Glomerular visceral epithelial cell (primary cell): Measurements from ENCODE around the gene HDGFL2.
"Not testable (repeated sequence)": the region's sequence is repeated elsewhere in the genome, so short reads cannot be mapped to it uniquely, and the experiment has no call there.

Experiments used
- DNase-seq: peaks from one replicate; pipeline ENCODE4 v3.0.0-alpha.2; 2016; ENCODE audit errors: extremely low spot score

Gene HDGFL2

DNA sequence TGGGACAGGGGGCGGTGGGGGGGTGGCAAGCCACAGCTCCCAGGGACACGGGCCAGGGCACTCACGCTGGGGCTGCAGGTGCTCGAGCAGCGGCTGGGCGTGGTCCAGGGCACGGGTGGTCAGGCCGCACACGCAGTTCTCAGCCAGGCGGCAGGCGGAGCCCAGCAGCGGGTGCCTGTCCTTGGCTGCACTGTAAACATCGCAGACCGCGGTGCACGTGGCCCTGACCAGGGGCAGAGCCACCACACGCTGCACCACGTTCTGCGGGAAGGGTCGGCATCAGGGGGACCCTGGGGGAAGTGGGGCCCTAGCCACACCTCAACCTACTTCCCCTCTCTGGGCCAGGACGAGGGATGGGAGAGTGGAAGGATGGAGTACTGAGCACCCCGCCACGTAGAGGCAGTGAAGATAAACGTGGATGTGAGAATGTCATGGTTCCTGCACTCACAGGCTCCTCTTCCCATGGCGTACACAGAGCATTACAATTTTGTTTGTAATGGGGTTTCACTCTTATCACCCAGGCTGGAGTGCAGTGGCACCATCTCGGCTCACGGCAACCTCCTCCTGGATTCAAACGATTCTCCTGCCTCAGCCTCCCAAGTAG lies 59.6 kb downstream of the HDGFL2 start:
- no peak for DNase-seq

DNA sequence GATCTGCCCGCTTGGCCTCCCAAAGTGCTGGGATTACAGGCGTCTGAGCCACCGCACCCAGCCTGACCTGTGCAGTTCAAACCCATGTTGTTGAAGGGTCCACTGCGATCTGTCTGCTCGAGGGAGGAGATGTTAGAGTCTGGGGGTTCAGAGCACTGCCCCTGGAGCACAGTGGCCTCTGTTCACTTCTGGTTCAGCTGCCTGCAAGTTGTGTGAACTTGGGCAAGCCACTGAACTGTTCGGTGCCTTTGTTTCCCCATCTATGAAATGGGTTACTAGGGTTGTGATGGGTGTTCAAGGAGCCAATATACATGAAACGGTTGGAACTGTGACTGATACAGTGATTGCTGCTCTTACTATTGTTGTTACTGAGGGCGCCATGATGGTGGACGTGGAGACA lies 61.2 kb downstream of the HDGFL2 start:
- DNase-seq: no peak

GRCh38 chr19:4533835-4534424 lies 61.8 kb downstream of the HDGFL2 start:
- DNase-seq: no peak

DNA sequence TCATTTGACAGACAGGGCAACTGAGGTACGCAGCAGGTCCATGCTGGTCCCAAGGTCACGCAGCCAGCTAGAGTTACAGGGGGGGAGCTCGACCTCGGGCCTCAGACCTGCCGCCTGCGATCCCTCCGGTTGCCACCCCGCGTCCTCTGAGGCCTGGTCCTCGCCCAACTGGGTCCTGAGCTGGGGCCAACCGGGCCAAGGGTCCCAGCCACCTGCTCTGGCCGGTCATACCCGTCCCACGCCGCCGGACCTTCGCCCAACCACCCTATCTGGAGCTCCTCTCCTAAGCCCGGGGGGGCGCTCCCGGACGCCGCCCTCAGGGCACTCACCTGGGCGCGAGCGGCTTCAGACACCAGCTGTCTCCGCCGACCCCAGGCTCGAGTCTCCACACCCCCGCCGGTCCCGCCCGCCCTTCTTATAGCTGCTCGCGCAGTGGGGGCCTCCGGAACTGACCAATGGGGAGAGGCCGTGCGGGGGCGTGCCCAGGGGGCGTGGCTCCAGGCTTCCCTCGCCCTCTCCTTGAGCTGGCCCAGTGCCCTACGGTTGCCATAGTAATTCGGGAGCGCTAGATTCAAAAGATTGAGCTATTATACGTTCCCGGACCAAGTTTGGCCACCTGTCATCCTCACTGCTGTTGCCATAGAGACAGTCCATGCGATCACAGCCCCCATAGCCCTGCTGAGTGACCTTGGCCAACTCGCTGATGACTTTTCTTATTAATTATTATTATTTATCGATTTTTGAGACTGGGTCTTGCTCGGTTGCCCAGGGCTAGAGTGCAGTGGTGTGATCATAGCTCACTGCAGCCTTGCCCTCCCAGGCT lies 63.0 kb downstream of the HDGFL2 start, which contains the start of gene PLIN5:
PLIN5 (minus strand) TSS at position 389 of the 823 bp plus-strand sequence. CDS start 1,150 bp downstream, outside the sequence.
- DNase-seq: peak; percentile 61

- no peak for DNase-seq
Observed at GRCh38 chr19:4536798-4537197, 64.7 kb downstream of the HDGFL2 start.

DNA sequence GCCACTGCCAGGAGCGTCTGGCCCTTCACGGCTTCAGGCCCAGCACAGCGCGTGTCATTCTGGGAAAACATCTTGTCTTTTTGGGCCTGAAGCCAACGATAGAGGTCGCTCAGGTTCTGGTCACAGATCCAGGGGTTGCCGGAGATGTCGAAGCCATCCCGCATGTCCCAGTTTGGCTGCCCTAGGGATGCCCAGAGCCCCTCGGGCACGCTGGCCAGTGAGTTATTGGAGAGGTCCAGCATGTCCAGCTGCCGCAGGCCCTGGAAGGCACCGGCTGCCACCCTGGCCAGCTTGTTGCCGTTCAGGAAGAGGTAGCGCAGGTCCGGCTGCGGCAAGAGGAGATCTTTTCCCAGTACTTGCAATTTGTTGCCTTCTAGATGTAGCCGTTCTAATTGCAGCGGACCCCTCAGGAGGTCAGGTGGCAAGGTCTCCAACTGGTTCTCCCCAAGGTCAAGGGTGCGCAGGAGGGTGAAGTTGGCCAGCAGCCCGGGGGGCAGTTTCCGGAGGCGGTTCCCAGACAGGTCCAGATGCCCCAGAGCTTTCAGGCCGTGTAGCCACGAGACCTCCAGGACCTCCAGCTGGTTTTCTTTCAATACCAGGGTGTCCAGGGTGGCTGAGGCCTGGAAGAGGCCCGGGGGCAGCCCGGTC lies 66.0 kb downstream of the HDGFL2 start:
- no peak for DNase-seq

DNA sequence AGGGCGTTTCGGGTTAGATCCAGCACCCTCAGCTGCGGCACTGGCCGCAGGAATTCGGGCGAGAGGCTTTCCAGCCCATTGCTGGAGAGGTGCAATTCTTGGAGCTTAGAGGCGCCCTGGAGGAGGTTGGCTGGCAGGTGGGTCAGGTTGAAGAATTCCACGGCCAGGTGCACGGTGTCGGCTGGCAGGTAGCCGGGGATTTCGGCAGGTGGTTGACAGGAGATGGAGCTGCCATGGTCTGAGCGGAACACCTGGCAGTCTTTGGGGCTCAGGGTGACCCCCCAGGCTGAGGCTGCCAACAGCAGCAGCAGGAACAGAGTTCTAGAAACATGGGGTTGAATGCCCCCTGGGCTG lies 66.5 kb downstream of the HDGFL2 start:
- no peak for DNase-seq

GRCh38 chr19:4539169-4539692 lies 67.1 kb downstream of the HDGFL2 start:
- DNase-seq: no peak

DNA sequence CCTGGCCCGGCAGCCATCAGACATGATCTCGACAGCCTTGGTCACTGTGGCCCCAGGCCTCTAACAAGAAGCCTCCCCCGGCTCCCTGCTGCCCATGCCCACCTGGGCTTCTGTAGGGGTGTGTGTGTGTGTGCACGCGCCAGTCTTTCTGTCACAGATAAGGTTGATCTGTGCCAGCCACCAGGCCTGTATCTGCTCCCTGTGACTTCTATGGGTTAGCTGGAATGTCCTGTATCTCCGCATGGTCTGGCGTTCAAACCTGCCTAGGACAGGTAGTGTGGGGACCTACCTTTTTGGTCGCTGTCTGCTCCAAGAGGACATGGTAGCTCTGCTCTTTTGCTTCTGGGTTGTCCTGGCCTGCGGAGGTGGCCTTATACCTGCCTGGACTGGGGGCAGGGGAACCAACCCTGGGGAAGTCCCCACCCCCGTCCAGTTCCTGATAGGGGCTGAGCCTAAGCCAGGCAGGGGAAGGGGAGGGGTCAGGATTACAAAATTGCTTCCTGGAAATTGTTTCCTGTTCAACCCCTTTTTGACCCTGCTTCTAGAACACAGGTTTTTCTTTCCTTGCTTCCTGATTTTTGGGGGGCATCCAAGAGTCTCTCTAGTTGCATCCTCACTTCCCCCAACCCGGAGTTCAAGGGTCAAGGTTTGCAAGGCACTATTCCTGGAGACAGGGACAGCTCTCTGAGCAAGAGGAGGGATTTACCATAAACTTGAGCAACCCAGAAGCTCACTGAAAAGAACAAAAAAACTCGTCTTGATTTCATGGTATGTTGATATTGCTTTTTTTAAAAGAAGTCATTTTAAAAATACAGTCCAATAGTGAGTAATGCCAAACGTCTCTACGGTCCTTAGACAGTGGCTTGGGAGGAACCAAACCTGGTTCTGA lies 67.8 kb downstream of the HDGFL2 start, which contains the start of gene LRG1:
LRG1 (minus strand) TSS at position 344 of the 889 bp plus-strand sequence; CDS start at position 321, 23 bp downstream.
- no peak for DNase-seq

GRCh38 chr19:4541114-4541805 lies 69.2 kb downstream of the HDGFL2 start:
- DNase-seq: no peak

GRCh38 chr19:4541806-4542145 lies 69.7 kb downstream of the HDGFL2 start:
- not testable (repeated sequence) for DNase-seq

GRCh38 chr19:4542896-4543841 lies 71.1 kb downstream of the HDGFL2 start:
- DNase-seq: no peak

- no peak for DNase-seq
Observed at GRCh38 chr19:4543842-4544647, 71.9 kb downstream of the HDGFL2 start.

DNA sequence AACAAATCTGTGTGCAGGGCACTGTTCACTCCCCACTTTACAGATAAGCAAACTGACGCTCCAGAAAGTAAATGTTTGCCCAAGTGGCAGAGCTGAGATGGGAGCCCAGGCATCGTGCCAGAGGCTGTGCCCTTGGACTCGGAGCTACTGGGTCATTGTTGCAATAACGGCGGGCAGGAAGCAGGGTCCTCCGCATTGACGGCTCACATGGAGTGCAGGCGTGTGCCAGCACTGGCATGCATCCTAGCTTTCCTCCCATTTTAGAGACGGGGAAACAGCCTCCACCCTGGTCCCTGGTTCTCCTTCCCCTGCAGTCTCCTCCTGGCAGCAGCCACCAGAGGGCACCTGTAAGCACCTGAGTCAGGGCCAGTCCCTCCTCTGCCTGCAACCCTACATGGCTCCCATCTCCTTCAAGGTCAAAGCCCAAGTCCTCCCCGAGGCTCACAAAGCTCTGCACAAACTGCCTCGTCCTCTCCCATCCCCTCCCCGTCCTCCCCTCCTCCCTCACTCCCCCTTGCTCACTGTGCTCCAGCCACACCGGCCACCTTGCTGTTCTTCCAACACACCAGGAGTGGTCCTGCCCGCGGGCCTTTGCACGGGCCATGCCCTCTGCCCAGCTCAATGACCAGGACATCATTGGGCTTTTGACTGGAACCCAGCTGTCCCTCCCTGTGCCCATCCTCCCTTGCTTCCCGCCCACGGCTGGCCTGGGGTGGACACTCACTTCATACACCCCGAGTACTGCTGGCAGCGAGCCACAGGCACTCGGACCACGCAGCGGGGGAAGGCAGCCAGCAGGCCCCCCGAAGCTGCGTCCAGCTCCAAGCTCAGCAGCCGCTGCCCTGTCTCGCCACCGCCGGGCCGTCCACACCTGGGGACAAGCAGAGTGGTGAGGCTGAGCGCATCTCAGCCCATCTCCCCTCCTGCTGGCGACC lies 75.5 kb downstream of the HDGFL2 start:
- DNase-seq: no peak

DNA sequence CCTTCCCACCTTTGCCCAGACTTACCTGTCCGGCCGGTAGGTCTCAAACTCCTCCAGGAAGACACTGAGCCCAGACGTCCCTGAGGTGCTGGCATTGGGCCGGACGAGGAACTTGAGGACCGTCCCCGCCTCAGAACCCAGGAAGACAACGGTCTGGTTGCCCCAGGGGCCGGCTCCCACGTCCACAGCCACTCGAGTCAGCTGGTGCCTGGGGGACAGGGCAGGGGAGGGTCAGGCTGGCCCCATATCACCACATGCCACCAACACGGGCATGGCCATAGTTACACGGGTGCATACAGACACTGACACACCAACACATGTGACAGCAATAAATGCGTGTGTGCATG lies 76.1 kb downstream of the HDGFL2 start:
- DNase-seq: no peak

DNA sequence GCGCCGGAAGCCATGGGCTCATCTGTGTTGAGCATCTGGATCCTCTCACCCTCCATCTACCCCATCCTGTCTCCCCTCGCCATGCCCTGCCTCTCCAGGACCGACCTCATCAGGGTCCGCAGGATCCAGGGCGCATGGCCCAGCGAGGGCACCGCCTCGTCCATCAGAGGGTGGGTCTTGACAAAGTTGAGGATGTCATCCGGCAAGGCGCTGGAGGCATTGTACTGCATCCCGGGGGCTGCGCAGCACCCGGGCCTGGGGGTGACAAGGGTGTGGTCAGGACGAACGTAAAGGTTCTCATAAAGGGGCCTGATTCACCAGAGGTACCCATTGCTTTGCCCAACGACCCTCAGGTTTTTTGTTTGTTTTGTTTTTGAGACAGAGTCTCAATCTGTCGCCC lies 77.9 kb downstream of the HDGFL2 start:
- DNase-seq: no peak

DNA sequence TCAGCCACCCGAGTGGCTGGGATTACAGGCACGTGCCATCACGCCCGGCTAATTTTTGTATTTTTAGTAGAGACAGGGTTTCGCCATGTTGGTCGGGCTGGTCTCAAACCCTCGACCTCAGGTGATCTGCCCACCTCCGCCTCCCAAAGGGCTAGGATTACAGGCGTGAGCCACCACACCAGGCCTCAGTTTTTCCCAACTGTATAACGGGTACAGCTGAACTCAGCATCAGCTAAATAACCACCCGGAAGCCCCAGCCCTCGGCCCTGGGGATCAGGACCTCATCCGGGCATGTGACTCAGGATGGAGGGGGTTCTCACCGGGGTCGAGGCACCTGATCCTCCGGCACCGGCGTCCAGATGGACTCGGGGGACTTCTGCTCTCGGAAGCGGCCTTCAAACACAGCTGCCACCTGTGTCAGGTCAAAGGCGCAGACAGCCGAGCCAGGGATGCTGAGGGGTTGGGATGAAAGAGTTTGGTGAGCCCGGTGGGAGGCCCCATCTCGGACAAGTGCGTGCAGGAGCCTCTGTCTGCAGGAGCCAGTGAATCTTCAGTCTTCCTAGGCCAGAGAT lies 78.5 kb downstream of the HDGFL2 start:
- DNase-seq: no peak
